HT1080 (cell line): Measurements from ENCODE around the gene NLGN1. TPM values are rescaled to one million over a fixed set of nuclear protein-coding genes. Genes with fewer than 3 reads are reported as not detected.

Experiments used
- DNase-seq: peaks from one replicate; pipeline ENCODE4 v3.0.0-alpha.2; 2015; ENCODE audit warnings: low read depth
- total RNA-seq: library from RNA; depleted of rRNA; stranded (reverse); fragments of >200 nt; shearing (Covaris generic); gene quantifications from 2 replicates; pipeline ENCODE4 v1.2.3, GENCODE V29; 2014

NLGN1 gene
- total RNA-seq, 1 experiment from 2014 or later = 1.6 TPM

- DNase-seq = no peak
Observed at GRCh38 chr3:173957646-173958045, 560.1 kb downstream of the NLGN1 start.

DNA sequence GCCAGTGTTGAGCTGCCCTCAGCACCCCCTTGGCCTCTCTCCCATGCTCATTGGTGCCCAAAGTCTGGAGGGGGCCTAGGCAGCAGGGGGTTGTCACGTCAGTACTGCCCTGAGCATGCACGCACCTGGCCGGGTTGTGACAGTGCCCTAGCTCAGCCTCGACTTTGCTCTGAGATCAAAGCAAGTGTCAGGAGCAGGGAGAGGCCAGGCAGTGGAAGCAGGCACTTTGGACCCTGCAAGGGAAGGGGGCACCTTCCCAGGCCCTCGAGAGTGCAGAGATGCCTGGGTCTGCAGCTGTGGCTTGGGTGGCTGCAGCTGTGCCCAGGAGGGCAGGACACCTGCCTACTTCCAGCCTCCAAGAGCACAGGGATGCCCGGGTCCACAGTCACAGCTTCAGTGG is 561.3 kb downstream of the NLGN1 start:
- no peak for DNase-seq

DNA sequence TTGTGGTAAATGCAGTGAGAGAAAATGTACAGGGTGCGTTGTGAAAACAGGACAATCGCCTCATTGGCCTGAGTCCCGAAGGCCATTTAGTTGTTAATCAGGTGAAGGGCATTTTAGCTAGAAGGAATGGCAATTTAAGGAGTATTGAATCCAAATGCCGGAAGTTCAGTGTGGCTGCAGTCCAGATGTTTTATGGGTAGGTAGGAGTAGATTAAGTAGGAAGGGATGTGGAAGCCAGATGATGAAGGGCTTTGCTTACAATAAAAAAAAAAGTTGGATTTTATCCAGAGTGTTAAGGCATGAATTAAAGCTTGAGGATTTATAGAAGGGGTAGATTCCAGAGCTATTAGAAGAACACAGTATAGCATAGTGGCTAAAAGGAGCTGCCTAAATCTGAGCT is 572.7 kb downstream of the NLGN1 start:
- no peak for DNase-seq

DNA sequence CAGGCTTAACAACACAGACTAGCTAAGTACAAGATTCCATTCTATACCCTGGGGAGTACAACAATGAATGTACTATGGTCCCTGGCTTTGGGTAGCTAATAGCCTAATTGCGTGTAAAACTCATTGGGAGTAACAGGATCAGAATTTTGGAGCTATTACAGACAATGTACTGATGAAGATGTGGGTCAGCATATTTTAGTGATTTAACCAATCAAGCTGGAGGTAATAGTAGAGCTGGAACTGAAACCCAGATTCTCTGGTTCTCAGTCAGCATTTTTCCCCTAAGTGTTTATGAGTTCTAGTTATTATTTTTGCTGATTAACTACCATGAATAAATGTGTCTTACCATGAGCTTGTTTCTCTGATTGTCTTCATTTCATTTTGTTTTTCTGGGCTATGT is 578.7 kb downstream of the NLGN1 start:
- no peak for DNase-seq

GRCh38 chr3:173977747-173978146 is 580.2 kb downstream of the NLGN1 start:
- DNase-seq = peak; percentile 73

DNA sequence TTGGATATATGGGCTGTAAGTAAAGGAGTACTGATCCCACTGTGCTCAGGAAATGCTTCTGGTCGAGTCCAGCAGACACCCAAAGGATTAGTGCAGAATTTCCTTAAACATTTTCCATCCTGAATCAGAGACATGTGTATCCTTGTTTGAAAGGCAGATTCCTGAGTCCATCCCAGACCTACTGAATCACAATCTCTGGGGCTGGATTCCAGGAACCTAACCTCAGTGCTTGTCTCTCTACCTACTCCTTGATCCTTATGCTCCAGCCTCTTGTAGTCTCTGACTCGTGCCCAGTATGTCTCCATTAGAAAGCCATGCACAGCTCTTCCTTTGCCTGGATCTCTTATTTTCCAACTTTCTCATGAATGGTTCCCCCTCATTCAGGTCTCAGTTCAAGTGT is 585.8 kb downstream of the NLGN1 start:
- DNase-seq = peak; percentile 46

DNA sequence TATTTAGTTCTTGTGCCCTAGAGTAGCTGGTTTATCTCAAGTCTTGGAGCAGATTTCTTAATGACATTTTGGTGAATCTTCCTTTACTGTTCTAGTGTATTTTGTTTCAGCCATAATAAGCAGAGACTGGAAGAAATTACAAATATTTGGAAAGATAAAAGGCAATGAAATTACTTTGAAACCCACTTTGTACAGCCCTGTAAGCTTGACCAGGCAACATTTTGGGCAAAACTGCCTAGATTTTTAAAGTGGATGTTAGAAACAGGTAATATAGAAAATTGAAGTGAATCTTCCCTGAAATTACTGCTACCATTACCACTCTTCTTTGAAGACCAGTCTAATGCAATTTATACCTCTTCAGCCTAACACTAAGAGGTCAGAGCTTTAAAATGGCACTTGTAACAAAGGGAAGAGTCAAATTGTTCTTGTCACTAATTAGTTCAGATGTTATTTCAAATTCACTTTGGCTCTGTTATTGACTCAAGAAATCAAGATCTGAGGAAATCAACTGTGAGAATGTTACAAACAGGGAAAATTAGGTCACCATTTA is 589.4 kb downstream of the NLGN1 start:
- no peak for DNase-seq

GRCh38 chr3:173988909-173989308 is 591.4 kb downstream of the NLGN1 start:
- no peak for DNase-seq

GRCh38 chr3:173992416-173992815 is 594.9 kb downstream of the NLGN1 start:
- DNase-seq = no peak

DNA sequence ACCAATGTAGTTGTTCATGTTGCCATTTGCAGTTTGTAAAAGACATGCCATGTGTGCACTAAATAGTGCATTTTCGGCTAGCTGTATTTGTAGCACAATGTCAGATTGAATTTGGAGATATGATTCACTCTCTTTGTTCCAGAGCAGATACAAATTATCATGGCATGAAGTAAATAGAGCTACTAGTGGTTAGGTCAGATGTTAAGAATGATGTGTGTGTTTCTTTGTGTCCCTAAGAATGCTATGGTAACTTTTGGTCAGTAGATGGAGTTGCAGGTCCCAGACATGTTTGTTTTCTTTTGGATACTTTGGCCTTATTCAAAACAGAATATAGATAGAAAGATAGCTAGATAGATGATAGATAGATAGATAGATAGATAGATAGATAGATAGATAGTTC is 595.8 kb downstream of the NLGN1 start:
- peak; percentile 68 for DNase-seq

GRCh38 chr3:174000675-174001074 is 603.1 kb downstream of the NLGN1 start:
- no peak for DNase-seq

DNA sequence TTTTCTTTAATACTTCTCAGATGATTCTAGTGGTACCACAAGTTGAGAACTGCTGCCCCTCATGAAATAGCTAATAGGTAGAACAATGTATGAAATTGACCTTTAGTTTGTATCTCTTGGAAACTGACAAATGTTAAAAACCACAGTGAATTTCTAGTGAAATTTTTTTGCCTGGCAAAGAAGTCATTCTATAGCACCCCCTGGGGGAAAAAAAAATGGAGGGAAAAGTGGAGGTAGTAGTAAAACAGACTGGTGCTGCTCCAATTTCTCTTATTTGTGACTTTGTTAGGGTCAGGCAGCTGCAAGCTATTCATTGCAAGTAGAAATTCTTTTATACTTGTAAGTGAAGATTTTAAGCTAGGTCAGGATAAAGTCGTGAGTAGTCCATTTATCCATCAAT is 605.0 kb downstream of the NLGN1 start:
- DNase-seq = peak; percentile 8

GRCh38 chr3:174010907-174011306 is 613.4 kb downstream of the NLGN1 start:
- DNase-seq = no peak

DNA sequence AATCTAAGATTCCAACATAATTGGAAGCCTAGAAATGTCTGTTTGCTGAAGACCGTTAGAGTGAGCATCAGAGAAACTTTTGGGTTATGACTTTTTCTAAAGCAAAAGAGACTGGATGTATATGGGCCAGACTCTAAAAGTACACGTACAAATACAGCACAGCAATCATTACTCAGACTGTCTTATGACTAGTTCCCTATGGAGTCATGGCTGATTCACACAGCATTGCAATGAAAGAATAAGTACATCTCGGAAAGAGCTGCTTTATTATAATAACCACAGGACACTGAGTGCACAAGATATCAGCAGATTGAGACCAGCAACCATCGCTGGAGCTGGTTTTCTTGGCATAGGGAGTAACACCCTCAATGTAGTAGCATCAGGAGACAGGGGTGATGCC is 618.6 kb downstream of the NLGN1 start:
- peak; percentile 87 for DNase-seq

GRCh38 chr3:174020156-174020555 is 622.6 kb downstream of the NLGN1 start:
- DNase-seq = no peak

GRCh38 chr3:174023421-174023820 is 625.9 kb downstream of the NLGN1 start:
- no peak for DNase-seq

GRCh38 chr3:174028673-174029072 is 631.1 kb downstream of the NLGN1 start:
- DNase-seq = no peak

DNA sequence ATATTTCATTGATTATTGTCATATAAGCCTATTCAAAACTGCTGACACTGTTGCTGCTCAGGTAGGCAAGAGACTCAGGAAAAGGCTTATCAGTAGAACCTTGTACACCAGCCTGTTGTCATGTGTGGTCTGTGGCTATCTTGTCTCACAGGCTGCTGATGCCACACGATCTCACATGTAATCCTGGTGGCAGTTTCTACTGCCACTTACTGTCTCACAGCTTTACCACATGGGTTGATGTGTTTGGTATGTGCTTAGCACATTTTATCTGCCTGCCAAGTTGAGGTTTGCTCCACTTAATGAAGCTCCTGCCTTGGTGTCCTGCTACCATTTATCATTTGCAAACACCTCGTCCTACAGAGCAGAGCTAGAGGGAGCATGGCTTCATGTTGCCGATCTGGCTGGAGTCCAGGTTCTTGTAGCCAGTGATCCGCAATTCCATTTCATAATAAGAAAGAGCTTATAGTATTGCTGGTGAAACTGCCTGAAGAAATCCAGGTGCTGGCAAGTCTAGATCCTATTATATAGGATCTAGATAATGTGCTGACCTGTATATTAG is 637.9 kb downstream of the NLGN1 start:
- DNase-seq = no peak

- DNase-seq = no peak
Observed at GRCh38 chr3:174046311-174046710, 648.8 kb downstream of the NLGN1 start.

- DNase-seq = no peak
Observed at GRCh38 chr3:174049472-174049871, 651.9 kb downstream of the NLGN1 start.

GRCh38 chr3:174051191-174051590 is 653.6 kb downstream of the NLGN1 start:
- DNase-seq = no peak

DNA sequence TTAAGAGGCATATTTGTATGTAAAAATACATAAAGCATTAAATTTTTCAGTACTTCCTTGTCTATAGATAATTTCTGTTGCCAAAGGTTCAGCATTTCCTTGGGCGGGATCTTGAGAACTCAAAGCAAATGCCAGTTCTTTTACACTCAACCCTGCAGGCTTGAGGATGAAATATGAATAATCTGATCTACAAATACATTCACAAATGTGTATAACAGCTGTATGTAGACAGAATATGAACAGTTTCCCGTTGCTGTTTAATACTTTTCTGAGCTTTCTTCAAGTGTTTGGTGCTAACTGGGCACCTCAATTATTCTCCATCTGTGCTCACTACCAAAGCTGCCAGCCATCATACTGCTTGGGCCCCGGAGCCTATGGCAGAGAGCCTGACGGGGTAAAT is 661.3 kb downstream of the NLGN1 start:
- DNase-seq = no peak

- no peak for DNase-seq
Observed at GRCh38 chr3:174060431-174060830, 662.9 kb downstream of the NLGN1 start.

DNA sequence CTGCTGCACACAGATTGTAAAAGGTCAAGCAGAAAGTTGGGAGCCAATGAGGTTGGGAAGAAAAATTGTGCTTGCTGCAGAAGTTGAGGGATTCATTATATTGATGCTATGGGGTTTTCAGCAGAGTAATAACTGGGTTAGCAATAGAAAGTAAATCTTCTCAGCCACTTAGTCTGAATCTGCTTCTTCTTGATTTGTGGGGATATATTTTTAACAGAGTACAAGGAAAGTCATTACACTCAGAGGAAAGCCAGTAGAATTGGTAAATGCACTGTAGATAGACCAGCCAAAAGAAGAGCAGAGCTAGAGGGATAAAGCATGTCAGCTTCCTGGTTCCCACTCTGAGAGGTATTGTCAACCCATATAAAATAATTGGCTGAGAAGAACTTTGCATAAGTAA is 663.6 kb downstream of the NLGN1 start:
- no peak for DNase-seq
